H1 (cell line): ENCODE data around the gene TTPAL. TPM values are rescaled to one million over a fixed set of nuclear protein-coding genes. Genes with fewer than 3 reads are reported as not detected.

Source experiments
- CTCF ChIA-PET: fragments of 300-600 bp; sonication (Branson Sonifier 250); formaldehyde crosslinking; loops from one replicate; lab custom pipeline; 2021; ENCODE audit not compliant: partially characterized antibody; lab: Charles Lee
- POLR2A ChIA-PET: fragments of 300-600 bp; sonication (Branson Sonifier 250); formaldehyde crosslinking; loops from one replicate; lab custom pipeline; 2021; ENCODE audit warnings: inconsistent platforms; ENCODE audit not compliant: partially characterized antibody; lab: Charles Lee
- DNase-seq, 2 experiments: peaks; one replicate each; pipeline versions ENCODE4 v3.0.0 to v3.0.0-alpha.2; 2010 to 2022; ENCODE audit warnings: low spot score in 2 of 2, low read depth in 1 of 2, mixed read lengths in 1 of 2
- FAIRE-seq: peaks from 2 replicates; lab custom pipeline; 2011; peaks lifted over from hg19 to GRCh38; lab: Jason Lieb, UNC
- H2AFZ ChIP-seq: 2 replicates; pipeline ENCODE4 v1.8.1; 2012; ENCODE audit warnings: low read length, inconsistent platforms
- H2AK5ac ChIP-seq: 2 replicates; pipeline ENCODE4 v1.6.1; 2013; ENCODE audit warnings: low read depth, low read length
- H2BK120ac ChIP-seq: replicated peaks from 2 replicates; pipeline ENCODE3; 2013; ENCODE audit warnings: low read depth, low read length, inconsistent platforms
- H2BK12ac ChIP-seq: 2 replicates; pipeline ENCODE4 v1.6.1; 2013; ENCODE audit warnings: low read depth, low read length
- H2BK15ac ChIP-seq: 2 replicates; pipeline ENCODE4 v1.6.1; 2013; ENCODE audit warnings: low read length
- H2BK20ac ChIP-seq: 2 replicates; pipeline ENCODE4 v1.6.1; 2013; ENCODE audit warnings: low read length
- H2BK5ac ChIP-seq: 2 replicates; pipeline ENCODE4 v1.6.1; 2013; ENCODE audit warnings: low read depth, low read length
- H3K14ac ChIP-seq: 2 replicates; pipeline ENCODE4 v1.6.1; 2013; ENCODE audit warnings: inconsistent platforms; ENCODE audit not compliant: insufficient read length
- H3K18ac ChIP-seq: 2 replicates; pipeline ENCODE4 v1.6.1; 2013; ENCODE audit warnings: low read length; ENCODE audit errors: extremely low read depth
- H3K23ac ChIP-seq: 2 replicates; pipeline ENCODE4 v1.6.1; 2013; ENCODE audit warnings: inconsistent platforms; ENCODE audit not compliant: insufficient read length
- H3K23me2 ChIP-seq: 2 replicates; pipeline ENCODE4 v1.6.1; 2013; ENCODE audit warnings: low read depth, low read length
- H3K27ac ChIP-seq: 2 replicates; pipeline ENCODE4 v1.6.1; 2011; ENCODE audit warnings: low read depth, low read length, inconsistent platforms
- H3K27me3 ChIP-seq, 4 experiments: replicated peaks in 1 of 4; 1 replicate in 1 of 4; 2 replicates in 3 of 4; pipeline versions ENCODE4 v1.6.1 to v1.8.1; 2011 to 2013; ENCODE audit warnings: low read length in 3 of 4, mild to moderate bottlenecking in 3 of 4, inconsistent platforms in 2 of 4, mixed read lengths in 2 of 4, moderate library complexity in 1 of 4; ENCODE audit not compliant: control insufficient read depth in 3 of 4, insufficient read depth in 3 of 4; ENCODE audit errors: extremely low read depth in 1 of 4
- H3K36me3 ChIP-seq, 4 experiments: 2 replicates each; pipeline versions ENCODE4 v1.6.1 to v1.8.1; 2011 to 2013; ENCODE audit warnings: mild to moderate bottlenecking in 4 of 4, low read length in 3 of 4, moderate library complexity in 2 of 4, control low read depth in 1 of 4, inconsistent platforms in 1 of 4; ENCODE audit not compliant: insufficient read depth in 4 of 4, control insufficient read depth in 2 of 4
- H3K4ac ChIP-seq: replicated peaks from 2 replicates; pipeline ENCODE3; 2013; ENCODE audit warnings: low read length, low read depth, mixed read lengths, inconsistent platforms; ENCODE audit not compliant: insufficient read length
- H3K4me1 ChIP-seq, 4 experiments: replicated peaks in 1 of 4; 1 replicate in 1 of 4; 2 replicates in 3 of 4; pipeline versions ENCODE4 v1.6.1 to v1.8.1; 2011 to 2013; ENCODE audit warnings: low read length in 3 of 4, inconsistent platforms in 2 of 4, mixed read lengths in 1 of 4; ENCODE audit not compliant: insufficient read depth in 4 of 4, control insufficient read depth in 3 of 4
- H3K4me2 ChIP-seq, 2 experiments: 2 replicates each; pipeline versions ENCODE4 v1.6.1 to v1.8.1; 2011 to 2013; ENCODE audit warnings: low read depth in 2 of 2, low read length in 2 of 2, control low read depth in 1 of 2, inconsistent platforms in 1 of 2, mild to moderate bottlenecking in 1 of 2; ENCODE audit not compliant: insufficient read depth in 1 of 2
- H3K4me3 ChIP-seq, 4 experiments: fragments of 200-600, 300-600 bp in 1 of 4; sonication (generic), shearing (Covaris generic), sonication (Bioruptor Twin) in 1 of 4; 2 replicates each; pipeline versions ENCODE4 v1.5.1 to v1.8.1; 2011 to 2016; ENCODE audit warnings: low read length in 4 of 4, low read depth in 3 of 4, control low read depth in 2 of 4, inconsistent platforms in 2 of 4, mild to moderate bottlenecking in 2 of 4, mixed read lengths in 1 of 4, moderate library complexity in 1 of 4; ENCODE audit not compliant: insufficient read depth in 2 of 4; ENCODE audit errors: extremely low read depth in 1 of 4
- H3K56ac ChIP-seq: replicated peaks from 2 replicates; pipeline ENCODE3; 2013; ENCODE audit warnings: low read depth, mild to moderate bottlenecking, mixed read lengths, low read length, inconsistent platforms; ENCODE audit not compliant: insufficient read length
- H3K79me1 ChIP-seq: 2 replicates; pipeline ENCODE4 v1.6.1; 2013; ENCODE audit warnings: low read depth, low read length, control low read depth
- H3K79me2 ChIP-seq, 2 experiments: 2 replicates each; pipeline versions ENCODE4 v1.6.1 to v1.8.1; 2012 to 2013; ENCODE audit warnings: low read length in 2 of 2, mild to moderate bottlenecking in 2 of 2, inconsistent platforms in 1 of 2; ENCODE audit not compliant: insufficient read depth in 2 of 2, control insufficient read depth in 1 of 2
- H3K9ac ChIP-seq, 4 experiments: replicated peaks in 1 of 4; 1 replicate in 1 of 4; 2 replicates in 3 of 4; pipeline versions ENCODE4 v1.6.1 to v1.8.1; 2011 to 2013; ENCODE audit warnings: low read depth in 3 of 4, low read length in 3 of 4, control low read depth in 2 of 4, mild to moderate bottlenecking in 2 of 4, moderate library complexity in 2 of 4, inconsistent platforms in 1 of 4; ENCODE audit errors: extremely low read depth in 1 of 4
- H3K9me3 ChIP-seq, 2 experiments: 2 replicates each; pipeline versions ENCODE4 v1.6.1 to v1.8.1; 2012 to 2013; ENCODE audit warnings: mild to moderate bottlenecking in 2 of 2, moderate library complexity in 2 of 2, control low read depth in 1 of 2, inconsistent platforms in 1 of 2, low read depth in 1 of 2, low read length in 1 of 2, mixed read lengths in 1 of 2; ENCODE audit not compliant: insufficient read depth in 2 of 2
- H4K20me1 ChIP-seq, 2 experiments: replicated peaks in 1 of 2; 2 replicates each; pipeline versions ENCODE3 to v1.8.1; 2011 to 2013; ENCODE audit warnings: inconsistent platforms in 2 of 2, low read length in 2 of 2, mild to moderate bottlenecking in 1 of 2; ENCODE audit not compliant: insufficient read depth in 2 of 2, control insufficient read depth in 1 of 2
- H4K5ac ChIP-seq: 2 replicates; pipeline ENCODE4 v1.6.1; 2013; ENCODE audit warnings: low read length, low read depth, mixed read lengths, inconsistent platforms; ENCODE audit not compliant: insufficient read length
- H4K8ac ChIP-seq: 2 replicates; pipeline ENCODE4 v1.8.0; 2013; ENCODE audit warnings: mild to moderate bottlenecking, moderate library complexity, low read length, inconsistent platforms; ENCODE audit not compliant: insufficient read depth; ENCODE audit errors: extremely low read depth
- H4K91ac ChIP-seq: replicated peaks from 2 replicates; pipeline ENCODE3; 2013; ENCODE audit warnings: low read length, mixed read lengths, inconsistent platforms; ENCODE audit not compliant: insufficient read length
- ATF2 ChIP-seq: IDR thresholded peaks from 2 replicates; pipeline ENCODE4 v1.6.1; 2012; ENCODE audit warnings: low read length, inconsistent platforms
- CTCF ChIP-seq, 3 experiments: IDR thresholded peaks; 1 replicate in 2 of 3; 2 replicates in 1 of 3; pipeline versions ENCODE4 v1.5.1 to v1.6.1; 2011; ENCODE audit warnings: low read length in 3 of 3, mild to moderate bottlenecking in 3 of 3, inconsistent platforms in 2 of 3, low read depth in 1 of 3, moderate library complexity in 1 of 3; ENCODE audit not compliant: insufficient read depth in 1 of 3; ENCODE audit errors: control extremely low read depth in 1 of 3
- KDM5A ChIP-seq: fragments of 200-600 bp; IDR thresholded peaks from 2 replicates; pipeline ENCODE4 v1.7.1; 2012; ENCODE audit warnings: mild to moderate bottlenecking, low read length, inconsistent platforms, mixed read lengths
- NANOG ChIP-seq: IDR thresholded peaks from 2 replicates; pipeline ENCODE4 v1.6.1; 2011; ENCODE audit warnings: low read length, low read depth, mild to moderate bottlenecking, inconsistent platforms; ENCODE audit not compliant: insufficient read depth, poor library complexity, severe bottlenecking
- POLR2AphosphoS5 ChIP-seq: IDR thresholded peaks from 2 replicates; pipeline ENCODE4 v1.6.1; 2011; ENCODE audit warnings: low read depth, low read length
- SAP30 ChIP-seq: fragments of 300-600 bp; sonication (generic); IDR thresholded peaks from 2 replicates; pipeline ENCODE4 v1.7.1; 2012; ENCODE audit warnings: low read length, moderate library complexity, mild to moderate bottlenecking, inconsistent platforms; ENCODE audit not compliant: insufficient read depth, insufficient replicate concordance
- TAF1 ChIP-seq: IDR thresholded peaks from 2 replicates; pipeline ENCODE4 v1.6.1; 2011; ENCODE audit warnings: mild to moderate bottlenecking, low read depth, low read length
- ZNF274 ChIP-seq: IDR thresholded peaks from 2 replicates; pipeline ENCODE4 v1.7.0; 2012; ENCODE audit warnings: low read length, borderline replicate concordance; ENCODE audit errors: extremely low read depth
- WGBS, 2 experiments: shearing (Covaris generic) in 1 of 2; methylation state at CpG; one replicate each; pipeline versions ENCODE4 v1.1.6 to v1.1.7; 2013 to 2015; ENCODE audit warnings: low lambda C conversion rate in 2 of 2, mixed read lengths in 2 of 2, inconsistent platforms in 1 of 2, low coverage in 1 of 2, missing lambda C conversion rate in 1 of 2; ENCODE audit not compliant: insufficient replicate concordance in 2 of 2, insufficient coverage in 1 of 2, insufficient read length in 1 of 2; ENCODE audit errors: extremely low coverage in 1 of 2, missing lambda C conversion rate in 1 of 2; 5-methylcytosine and 5-hydroxymethylcytosine counted together
- polyA plus RNA-seq, 7 experiments: library from polyadenylated mRNA; depleted of rRNA in 3 of 7; stranded (reverse) in 5 of 7; unstranded in 2 of 7; fragments of >200 nt in 5 of 7; fragments of 200-250 nt in 2 of 7; gene quantifications; 1 replicate in 5 of 7; 2 replicates in 1 of 7; 4 replicates in 1 of 7; pipeline versions ENCODE4 v1.2.1 to v1.2.3, GENCODE V29; 2011 to 2013; ENCODE audit warnings: missing spikeins in 2 of 7, mixed read lengths in 2 of 7
- total RNA-seq: library from RNA; stranded (reverse); fragmentation: NEBNext Ultra II Directional; extraction: Animal tissue kit (Norgen Biotek cat#: 25700); gene quantifications from 2 replicates; pipeline ENCODE4 v1.2.1, GENCODE V29; 2021
- TF ChIP-seq, protein P1 (sequence below): IDR thresholded peaks from 2 replicates; pipeline ENCODE4 v1.6.1; 2012; ENCODE audit warnings: inconsistent platforms

Gene TTPAL
- total and polyA plus RNA-seq, 2 of the 8 experiments (the other 6 are each of a cell fraction or from before 2014, with no cell fraction given): 2.8 to 14.0 TPM

- POLR2A ChIA-PET: no interaction called here
- no peak overlapping the region for H2BK5ac ChIP-seq
- WGBS, 2 experiments: 94% methylated on average over 2 of the region's 2 CpGs; no CpG with 5 or more reads in 1 of the 2 experiments
- H2BK12ac ChIP-seq: no peak overlapping the region
- no peak overlapping the region for H2BK20ac ChIP-seq
- H3K9ac ChIP-seq: no peak overlapping the region
- no peak overlapping the region for H4K91ac ChIP-seq
- no peak overlapping the region for H4K5ac ChIP-seq
- no peak overlapping the region for H3K27ac ChIP-seq
- no peaks in the 10 kb centered on the region; the same call in 1 of the 2 replicates for H3K79me1 ChIP-seq
- no peak overlapping the region for H3K4ac ChIP-seq
- no peaks in the 10 kb centered on the region for H3K79me2 ChIP-seq
- TF ChIP-seq TAF1: no peak
- TF ChIP-seq SAP30: no peak
- TF ChIP-seq POLR2AphosphoS5: no peak
- no peak for TF ChIP-seq CTCF (IDR thresholded peaks at IDR 0.05; ENCODE audit: control extremely low read depth in 1 of 3, insufficient read depth in 1 of 3, low read depth in 1 of 3, low read length in 3 of 3)
- no peak for TF ChIP-seq ATF2
- TF ChIP-seq NANOG: no peak
- TF ChIP-seq, protein P1, sequence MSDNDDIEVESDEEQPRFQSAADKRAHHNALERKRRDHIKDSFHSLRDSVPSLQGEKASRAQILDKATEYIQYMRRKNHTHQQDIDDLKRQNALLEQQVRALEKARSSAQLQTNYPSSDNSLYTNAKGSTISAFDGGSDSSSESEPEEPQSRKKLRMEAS: no peak
- TF ChIP-seq ZNF274: no peak
- no peak for TF ChIP-seq KDM5A
- no peak for DNase-seq
- H3K56ac ChIP-seq: no peak overlapping the region
- H3K4me2 ChIP-seq: peak overlapping the region; percentile 73 to 81; a peak in 3 of 4 replicates
- no peak overlapping the region for H2AK5ac ChIP-seq
- no peaks in the 10 kb centered on the region for H4K20me1 ChIP-seq
- no peak overlapping the region for H2BK15ac ChIP-seq
- CTCF ChIA-PET: interaction anchor here (1.0 to 1.3 kb wide), 3 partner anchors 71 to 169 kb away, joined by 3 read pairs; no protein-coding TSS in a partner anchor
- no peak overlapping the region for H3K14ac ChIP-seq
- peak overlapping the region in 1 of 4 experiments; percentile 83; a peak in 3 of 8 replicates for H3K4me3 ChIP-seq
- H2AFZ ChIP-seq: no peak overlapping the region
- H3K27me3 ChIP-seq: no peaks in the 10 kb centered on the region
- FAIRE-seq: no peak
- H3K4me1 ChIP-seq: peaks cover 0 to 6% (median 0%) of the 10 kb centered on the region in 4 experiments; a peak in 2 of 7 replicates
- no peak overlapping the region for H2BK120ac ChIP-seq
- H4K8ac ChIP-seq: no peak overlapping the region
- no peak overlapping the region for H3K18ac ChIP-seq
- no peaks in the 10 kb centered on the region for H3K9me3 ChIP-seq
- peaks cover 6% of the 10 kb centered on the region; the same call in 1 of the 2 replicates for H3K23me2 ChIP-seq
- H3K36me3 ChIP-seq: no peaks in the 10 kb centered on the region
- no peak overlapping the region for H3K23ac ChIP-seq
These were observed 57.3 kb downstream of the TTPAL start for GRCh38 chr20:44532981-44533331.
